Measurements from ENCODE around the gene UBXN10.

UBXN10 gene

GRCh38 chr1:20184481-20184900 lies 1.4 kb upstream of the UBXN10 start:
- DNase-seq, result no peak

GRCh38 chr1:20184997-20185833 lies 681 bp upstream of the UBXN10 start:
- DNase-seq, result no peak

- DNase-seq, result no peak
Observed at GRCh38 chr1:20187103-20187812, 1.4 kb downstream of the UBXN10 start.

GRCh38 chr1:20187813-20188454 lies 2.0 kb downstream of the UBXN10 start:
- DNase-seq, result no peak

GRCh38 chr1:20188455-20188817 lies 2.5 kb downstream of the UBXN10 start:
- DNase-seq, result no peak

GRCh38 chr1:20189664-20190063 lies 3.8 kb downstream of the UBXN10 start:
- no peak for DNase-seq

- no peak for DNase-seq
Observed at GRCh38 chr1:20190256-20191160, 4.6 kb downstream of the UBXN10 start.

GRCh38 chr1:20191266-20191825 lies 5.5 kb downstream of the UBXN10 start:
- no peak for DNase-seq

- no peak for DNase-seq
Observed at GRCh38 chr1:20192364-20192763, 6.5 kb downstream of the UBXN10 start.

GRCh38 chr1:20192871-20193411 lies 7.0 kb downstream of the UBXN10 start:
- DNase-seq, result no peak

- DNase-seq, result no peak
Observed at GRCh38 chr1:20194224-20194623, 8.3 kb downstream of the UBXN10 start.

- DNase-seq, result no peak
Observed at GRCh38 chr1:20194757-20195461, 9.0 kb downstream of the UBXN10 start.

- DNase-seq, result no peak
Observed at GRCh38 chr1:20195462-20195780, 9.5 kb downstream of the UBXN10 start.

GRCh38 chr1:20197329-20197791 lies 11.5 kb downstream of the UBXN10 start:
- no peak for DNase-seq

GRCh38 chr1:20198296-20198695 lies 12.4 kb downstream of the UBXN10 start:
- DNase-seq, result no peak

GRCh38 chr1:20198918-20199317 lies 13.0 kb downstream of the UBXN10 start:
- no peak for DNase-seq

GRCh38 chr1:20199403-20199802 lies 13.5 kb downstream of the UBXN10 start:
- DNase-seq, result no peak

GRCh38 chr1:20199840-20200239 lies 13.9 kb downstream of the UBXN10 start:
- DNase-seq, result no peak

- no peak for DNase-seq
Observed at GRCh38 chr1:20200966-20201365, 15.1 kb downstream of the UBXN10 start.

- no peak for DNase-seq
Observed at GRCh38 chr1:20202166-20202565, 16.3 kb downstream of the UBXN10 start.

GRCh38 chr1:20207546-20207945 lies 21.6 kb downstream of the UBXN10 start:
- no peak for DNase-seq

- no peak for DNase-seq
Observed at GRCh38 chr1:20209471-20209870, 23.6 kb downstream of the UBXN10 start.
